ENCODE measurements around the gene RAB35.

GRCh38 chr12:120145164-120145563 lies 28.6 kb upstream of the RAB35 start:
- TF ChIP-seq CTCF (IDR thresholded peaks at IDR 0.05; ENCODE audit: low read depth, low read length, poor library complexity, severe bottlenecking) (no peak), EZH2phosphoT487 (IDR thresholded peaks at IDR 0.05; ENCODE audit: borderline replicate concordance, low read length) (no peak)
